SK-N-SH treated with all-trans-retinoic acid at 6 μM for 48 hours (cell line): ENCODE results near the gene GPX1.

Experiments
- ATAC-seq: fragments of 200-7000 bp; cut with Tn5 transposase; 3 replicates; pipeline ENCODE4 v1.9.1; 2020; ENCODE audit warnings: mild to moderate bottlenecking, moderate library complexity
- BACH2 ChIP-seq: fragments of 250-450 bp; sonication (Bioruptor Pico); IDR thresholded peaks from 2 replicates; pipeline ENCODE4 v1.9.0; 2021; ENCODE audit warnings: mild to moderate bottlenecking, borderline replicate concordance
- CSDC2 ChIP-seq: fragments of 250-450 bp; sonication (Bioruptor Pico); IDR thresholded peaks from 2 replicates; pipeline ENCODE4 v1.5.0; 2020; ENCODE audit warnings: mild to moderate bottlenecking, moderate library complexity
- ESRRG ChIP-seq: fragments of 250-450 bp; sonication (Bioruptor Pico); IDR thresholded peaks from 2 replicates; pipeline ENCODE4 v1.6.1; 2021; ENCODE audit warnings: mild to moderate bottlenecking
- GLIS3 ChIP-seq: fragments of 250-450 bp; sonication (Bioruptor Pico); IDR thresholded peaks from 2 replicates; pipeline ENCODE4 v1.5.0; 2020; ENCODE audit warnings: mild to moderate bottlenecking, moderate library complexity
- ISL1 ChIP-seq: fragments of 250-450 bp; sonication (Bioruptor Pico); IDR thresholded peaks from 2 replicates; pipeline ENCODE4 v2.1.2; 2022; ENCODE audit warnings: mild to moderate bottlenecking, moderate library complexity
- OSR1 ChIP-seq: fragments of 250-450 bp; sonication (Bioruptor Pico); IDR thresholded peaks from 2 replicates; pipeline ENCODE4 v1.8.0; 2022; ENCODE audit warnings: moderate library complexity, mild to moderate bottlenecking, inconsistent platforms
- PPARA ChIP-seq: fragments of 250-450 bp; sonication (Bioruptor Pico); IDR thresholded peaks from 2 replicates; pipeline ENCODE4 v1.5.0; 2020; ENCODE audit warnings: mild to moderate bottlenecking, borderline replicate concordance
- RARB ChIP-seq: fragments of 250-450 bp; sonication (Bioruptor Pico); IDR thresholded peaks from 2 replicates; pipeline ENCODE4 v1.8.0; 2021; ENCODE audit warnings: mild to moderate bottlenecking, moderate library complexity
- SNAI2 ChIP-seq: fragments of 250-450 bp; sonication (Bioruptor Pico); IDR thresholded peaks from 2 replicates; pipeline ENCODE4 v1.5.0; 2020; ENCODE audit warnings: mild to moderate bottlenecking, moderate library complexity
- TCF4 ChIP-seq: fragments of 250-450 bp; sonication (Bioruptor Pico); IDR thresholded peaks from 2 replicates; pipeline ENCODE4 v1.8.0; 2021; ENCODE audit warnings: mild to moderate bottlenecking, moderate library complexity, borderline replicate concordance
- TOX ChIP-seq: fragments of 250-450 bp; sonication (Bioruptor Pico); IDR thresholded peaks from 2 replicates; pipeline ENCODE4 v1.8.0; 2021; ENCODE audit warnings: mild to moderate bottlenecking, moderate library complexity, borderline replicate concordance
- ZC3H10 ChIP-seq: fragments of 250-450 bp; sonication (Bioruptor Pico); IDR thresholded peaks from 2 replicates; pipeline ENCODE4 v1.5.1; 2021; ENCODE audit warnings: mild to moderate bottlenecking, moderate library complexity
- ZFP3 ChIP-seq: fragments of 250-450 bp; sonication (Bioruptor Pico); IDR thresholded peaks from 2 replicates; pipeline ENCODE4 v1.5.0; 2020; ENCODE audit warnings: mild to moderate bottlenecking, moderate library complexity
- ZFP30 ChIP-seq: fragments of 450-650 bp; formaldehyde crosslinking; IDR thresholded peaks from 2 replicates; pipeline ENCODE4 v1.5.0; 2022; ENCODE audit warnings: mild to moderate bottlenecking, moderate library complexity
- ZNF565 ChIP-seq: fragments of 450-650 bp; formaldehyde crosslinking; conservative IDR thresholded peaks from 2 replicates; pipeline ENCODE4 v1.5.0; 2020; ENCODE audit warnings: low read depth, mild to moderate bottlenecking, moderate library complexity
- TF ChIP-seq, protein P1 (sequence below): fragments of 250-450 bp; sonication (Bioruptor Pico); IDR thresholded peaks from 2 replicates; pipeline ENCODE4 v1.5.1; 2020; ENCODE audit warnings: low read depth, mild to moderate bottlenecking, moderate library complexity
- TF ChIP-seq, protein P2 (sequence below): fragments of 250-450 bp; sonication (Bioruptor Pico); IDR thresholded peaks from 2 replicates; pipeline ENCODE4 v1.8.0; 2021; ENCODE audit warnings: low read depth, mild to moderate bottlenecking, moderate library complexity, borderline replicate concordance
- TF ChIP-seq, protein P3 (sequence below): fragments of 250-450 bp; sonication (Bioruptor Pico); IDR thresholded peaks from 2 replicates; pipeline ENCODE4 v1.5.1; 2021; ENCODE audit warnings: mild to moderate bottlenecking, moderate library complexity
- TF ChIP-seq, protein P4 (sequence below): fragments of 250-450 bp; sonication (Bioruptor Pico); IDR thresholded peaks from 2 replicates; pipeline ENCODE4 v1.8.0; 2020; ENCODE audit warnings: mild to moderate bottlenecking, moderate library complexity, borderline replicate concordance

The GPX1 gene

DNA sequence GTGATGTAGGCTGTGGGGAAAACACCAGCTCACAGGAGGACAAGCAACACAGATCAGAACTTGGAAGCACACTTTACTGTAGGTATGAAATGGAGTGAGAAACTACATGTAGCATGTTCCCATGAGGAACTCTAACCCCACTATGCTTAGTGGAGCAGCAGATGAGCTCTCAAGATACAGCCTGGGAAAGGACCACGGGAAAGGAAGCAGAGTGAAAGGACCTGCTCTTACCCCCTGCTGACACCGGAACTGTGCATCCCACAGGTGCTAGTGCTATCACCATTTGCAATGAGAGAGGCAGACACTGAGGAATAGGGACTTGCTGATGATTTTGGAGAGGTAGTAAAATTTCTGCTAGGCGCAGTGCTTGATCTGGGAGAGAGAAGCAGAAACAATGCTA, 46.9 kb downstream of the GPX1 start:
- no peak for ATAC-seq
- TF ChIP-seq ZC3H10 (CRISPR knock-in tag) = no peak
- TF ChIP-seq BACH2 (CRISPR knock-in tag) = no peak
- no peak for TF ChIP-seq ZFP30 (CRISPR knock-in tag)
- TF ChIP-seq CSDC2 = no peak
- TF ChIP-seq ESRRG (CRISPR knock-in tag) = no peak

DNA sequence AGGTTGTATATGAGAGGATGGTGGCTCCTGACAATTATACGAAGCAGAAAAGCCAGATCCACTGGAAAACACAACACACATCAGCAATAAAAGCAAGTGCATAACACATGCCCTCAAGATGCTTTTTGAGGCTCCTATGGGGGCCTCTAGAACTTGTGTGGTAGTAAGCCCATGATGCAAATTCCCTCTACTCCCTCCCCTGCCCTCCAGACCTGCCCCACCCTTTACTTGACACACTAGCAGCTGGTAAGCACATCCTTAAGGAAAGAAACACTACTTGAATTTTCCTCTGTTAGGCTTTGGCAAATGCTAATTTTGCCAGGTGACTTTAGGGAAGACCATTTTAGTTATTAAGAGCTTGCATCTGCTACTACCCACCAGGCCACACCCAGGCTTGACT, 47.5 kb downstream of the GPX1 start:
- ATAC-seq = no peak
- TF ChIP-seq CSDC2 (no peak), ZFP30 (CRISPR knock-in tag) (no peak), ZNF565 (CRISPR knock-in tag) (no peak), ZFP3 (CRISPR knock-in tag) (no peak), BACH2 (CRISPR knock-in tag) (no peak), OSR1 (CRISPR knock-in tag) (no peak), TOX (no peak), PPARA (CRISPR knock-in tag) (no peak), GLIS3 (CRISPR knock-in tag) (no peak), TCF4 (CRISPR knock-in tag) (no peak), RARB (CRISPR knock-in tag) (no peak), ISL1 (no peak), SNAI2 (CRISPR knock-in tag) (no peak)
- TF ChIP-seq, protein P1, sequence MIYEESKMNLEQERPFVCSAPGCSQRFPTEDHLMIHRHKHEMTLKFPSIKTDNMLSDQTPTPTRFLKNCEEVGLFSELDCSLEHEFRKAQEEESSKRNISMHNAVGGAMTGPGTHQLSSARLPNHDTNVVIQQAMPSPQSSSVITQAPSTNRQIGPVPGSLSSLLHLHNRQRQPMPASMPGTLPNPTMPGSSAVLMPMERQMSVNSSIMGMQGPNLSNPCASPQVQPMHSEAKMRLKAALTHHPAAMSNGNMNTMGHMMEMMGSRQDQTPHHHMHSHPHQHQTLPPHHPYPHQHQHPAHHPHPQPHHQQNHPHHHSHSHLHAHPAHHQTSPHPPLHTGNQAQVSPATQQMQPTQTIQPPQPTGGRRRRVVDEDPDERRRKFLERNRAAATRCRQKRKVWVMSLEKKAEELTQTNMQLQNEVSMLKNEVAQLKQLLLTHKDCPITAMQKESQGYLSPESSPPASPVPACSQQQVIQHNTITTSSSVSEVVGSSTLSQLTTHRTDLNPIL (CRISPR knock-in tag) = no peak
- TF ChIP-seq, protein P2, sequence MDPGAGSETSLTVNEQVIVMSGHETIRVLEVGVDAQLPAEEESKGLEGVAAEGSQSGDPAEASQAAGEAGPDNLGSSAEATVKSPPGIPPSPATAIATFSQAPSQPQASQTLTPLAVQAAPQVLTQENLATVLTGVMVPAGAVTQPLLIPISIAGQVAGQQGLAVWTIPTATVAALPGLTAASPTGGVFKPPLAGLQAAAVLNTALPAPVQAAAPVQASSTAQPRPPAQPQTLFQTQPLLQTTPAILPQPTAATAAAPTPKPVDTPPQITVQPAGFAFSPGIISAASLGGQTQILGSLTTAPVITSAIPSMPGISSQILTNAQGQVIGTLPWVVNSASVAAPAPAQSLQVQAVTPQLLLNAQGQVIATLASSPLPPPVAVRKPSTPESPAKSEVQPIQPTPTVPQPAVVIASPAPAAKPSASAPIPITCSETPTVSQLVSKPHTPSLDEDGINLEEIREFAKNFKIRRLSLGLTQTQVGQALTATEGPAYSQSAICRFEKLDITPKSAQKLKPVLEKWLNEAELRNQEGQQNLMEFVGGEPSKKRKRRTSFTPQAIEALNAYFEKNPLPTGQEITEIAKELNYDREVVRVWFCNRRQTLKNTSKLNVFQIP (CRISPR knock-in tag) = no peak
- TF ChIP-seq, protein P3, sequence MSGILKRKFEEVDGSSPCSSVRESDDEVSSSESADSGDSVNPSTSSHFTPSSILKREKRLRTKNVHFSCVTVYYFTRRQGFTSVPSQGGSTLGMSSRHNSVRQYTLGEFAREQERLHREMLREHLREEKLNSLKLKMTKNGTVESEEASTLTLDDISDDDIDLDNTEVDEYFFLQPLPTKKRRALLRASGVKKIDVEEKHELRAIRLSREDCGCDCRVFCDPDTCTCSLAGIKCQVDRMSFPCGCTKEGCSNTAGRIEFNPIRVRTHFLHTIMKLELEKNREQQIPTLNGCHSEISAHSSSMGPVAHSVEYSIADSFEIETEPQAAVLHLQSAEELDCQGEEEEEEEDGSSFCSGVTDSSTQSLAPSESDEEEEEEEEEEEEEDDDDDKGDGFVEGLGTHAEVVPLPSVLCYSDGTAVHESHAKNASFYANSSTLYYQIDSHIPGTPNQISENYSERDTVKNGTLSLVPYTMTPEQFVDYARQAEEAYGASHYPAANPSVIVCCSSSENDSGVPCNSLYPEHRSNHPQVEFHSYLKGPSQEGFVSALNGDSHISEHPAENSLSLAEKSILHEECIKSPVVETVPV = no peak
- TF ChIP-seq, protein P4, sequence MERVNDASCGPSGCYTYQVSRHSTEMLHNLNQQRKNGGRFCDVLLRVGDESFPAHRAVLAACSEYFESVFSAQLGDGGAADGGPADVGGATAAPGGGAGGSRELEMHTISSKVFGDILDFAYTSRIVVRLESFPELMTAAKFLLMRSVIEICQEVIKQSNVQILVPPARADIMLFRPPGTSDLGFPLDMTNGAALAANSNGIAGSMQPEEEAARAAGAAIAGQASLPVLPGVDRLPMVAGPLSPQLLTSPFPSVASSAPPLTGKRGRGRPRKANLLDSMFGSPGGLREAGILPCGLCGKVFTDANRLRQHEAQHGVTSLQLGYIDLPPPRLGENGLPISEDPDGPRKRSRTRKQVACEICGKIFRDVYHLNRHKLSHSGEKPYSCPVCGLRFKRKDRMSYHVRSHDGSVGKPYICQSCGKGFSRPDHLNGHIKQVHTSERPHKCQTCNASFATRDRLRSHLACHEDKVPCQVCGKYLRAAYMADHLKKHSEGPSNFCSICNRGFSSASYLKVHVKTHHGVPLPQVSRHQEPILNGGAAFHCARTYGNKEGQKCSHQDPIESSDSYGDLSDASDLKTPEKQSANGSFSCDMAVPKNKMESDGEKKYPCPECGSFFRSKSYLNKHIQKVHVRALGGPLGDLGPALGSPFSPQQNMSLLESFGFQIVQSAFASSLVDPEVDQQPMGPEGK (CRISPR knock-in tag) = no peak
